GM18505 (cell line): ENCODE results near the gene NAPB.
A peak's percentile ranks its signal among the peaks of the same experiment; 100 is the strongest.

Experiments
- ATAC-seq: cut with Tn5 transposase; IDR thresholded peaks from one replicate; pipeline ENCODE4 v1.9.1; 2021; ENCODE audit not compliant: unreplicated experiment
- POLR2A ChIP-seq: IDR thresholded peaks from 4 replicates; pipeline ENCODE4 v1.6.1; 2011; ENCODE audit warnings: borderline replicate concordance; ENCODE audit not compliant: insufficient read depth, insufficient read length; ENCODE audit errors: extremely low read depth

NAPB gene

DNA sequence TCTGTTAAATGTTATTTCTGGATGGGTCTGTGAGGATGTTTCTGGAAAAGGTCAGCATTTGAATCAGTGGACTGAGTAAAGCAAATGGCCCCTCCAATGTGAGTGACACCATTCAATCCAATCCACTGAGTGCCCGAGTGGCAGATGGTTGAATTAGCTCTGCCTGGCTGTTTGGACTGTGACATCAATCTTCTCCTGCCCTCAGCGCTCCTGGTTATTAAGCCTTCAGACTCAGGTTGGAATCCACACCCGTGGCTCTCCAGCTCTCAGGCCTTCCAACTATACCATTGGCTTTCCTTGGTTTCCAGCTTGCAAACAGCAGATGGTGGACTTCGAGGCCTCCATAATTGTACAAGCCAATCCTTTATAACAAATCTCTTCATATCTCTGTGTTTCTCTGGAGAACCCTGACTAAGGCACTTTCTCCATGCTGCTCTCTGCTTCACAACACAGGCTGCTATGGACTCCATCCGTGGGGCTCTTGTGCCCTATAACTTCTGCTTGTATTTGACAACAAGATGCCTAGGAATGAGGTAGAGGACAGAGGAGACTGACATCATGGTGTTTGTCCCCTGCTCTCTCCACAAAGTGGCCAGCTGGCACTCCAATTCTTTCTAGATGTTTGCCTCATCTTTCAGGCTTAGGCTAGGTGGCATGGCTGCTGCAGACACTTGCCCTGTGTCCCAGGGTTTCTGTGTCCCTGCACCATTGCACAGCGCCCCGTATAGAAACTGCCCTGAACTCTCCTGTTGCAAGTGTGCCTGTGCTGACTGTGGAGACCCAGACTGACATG is 13.4 kb upstream of the NAPB start:
- no peak for ATAC-seq
- TF ChIP-seq POLR2A = no peak

DNA sequence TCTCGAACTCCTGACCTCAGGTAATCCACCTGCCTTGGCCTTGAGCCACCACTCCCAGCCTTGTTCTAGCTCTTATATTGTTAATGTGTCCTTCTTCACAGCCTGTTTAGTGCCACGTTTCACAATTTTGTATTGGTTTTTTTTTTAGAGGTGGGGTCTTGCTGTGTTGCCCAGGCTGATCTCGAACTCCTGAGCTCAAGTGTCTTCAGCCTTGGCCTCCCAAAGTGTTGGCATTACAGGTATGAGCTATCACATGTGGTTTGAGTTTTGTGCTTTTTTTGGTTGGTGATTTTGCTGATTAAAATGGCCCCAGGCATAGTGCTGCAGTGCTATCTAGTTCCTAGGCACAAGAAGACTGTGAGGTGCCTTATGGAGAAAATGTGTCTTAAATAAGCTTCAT is 12.3 kb upstream of the NAPB start:
- TF ChIP-seq POLR2A = no peak
- ATAC-seq = no peak

DNA sequence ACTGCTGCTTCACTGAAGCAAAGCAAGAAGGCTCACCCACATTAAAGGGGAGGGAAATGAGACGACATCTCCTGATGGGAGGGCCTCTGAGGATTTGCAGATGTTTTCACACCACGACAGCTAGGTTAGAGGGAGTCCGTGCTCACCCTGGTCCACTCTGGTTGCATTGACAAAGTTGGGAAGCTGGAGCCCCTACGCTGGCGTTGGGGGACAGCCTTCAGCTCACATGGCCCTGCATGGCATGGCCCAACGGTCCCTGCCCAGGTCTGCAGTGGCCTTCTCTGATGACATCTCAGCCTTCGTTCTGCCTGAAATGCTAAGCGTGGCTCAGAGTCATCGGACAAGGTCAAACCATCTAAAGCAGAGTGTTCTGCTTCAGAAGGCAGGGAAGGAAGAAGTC is 3.8 kb upstream of the NAPB start:
- ATAC-seq = no peak
- TF ChIP-seq POLR2A = no peak

DNA sequence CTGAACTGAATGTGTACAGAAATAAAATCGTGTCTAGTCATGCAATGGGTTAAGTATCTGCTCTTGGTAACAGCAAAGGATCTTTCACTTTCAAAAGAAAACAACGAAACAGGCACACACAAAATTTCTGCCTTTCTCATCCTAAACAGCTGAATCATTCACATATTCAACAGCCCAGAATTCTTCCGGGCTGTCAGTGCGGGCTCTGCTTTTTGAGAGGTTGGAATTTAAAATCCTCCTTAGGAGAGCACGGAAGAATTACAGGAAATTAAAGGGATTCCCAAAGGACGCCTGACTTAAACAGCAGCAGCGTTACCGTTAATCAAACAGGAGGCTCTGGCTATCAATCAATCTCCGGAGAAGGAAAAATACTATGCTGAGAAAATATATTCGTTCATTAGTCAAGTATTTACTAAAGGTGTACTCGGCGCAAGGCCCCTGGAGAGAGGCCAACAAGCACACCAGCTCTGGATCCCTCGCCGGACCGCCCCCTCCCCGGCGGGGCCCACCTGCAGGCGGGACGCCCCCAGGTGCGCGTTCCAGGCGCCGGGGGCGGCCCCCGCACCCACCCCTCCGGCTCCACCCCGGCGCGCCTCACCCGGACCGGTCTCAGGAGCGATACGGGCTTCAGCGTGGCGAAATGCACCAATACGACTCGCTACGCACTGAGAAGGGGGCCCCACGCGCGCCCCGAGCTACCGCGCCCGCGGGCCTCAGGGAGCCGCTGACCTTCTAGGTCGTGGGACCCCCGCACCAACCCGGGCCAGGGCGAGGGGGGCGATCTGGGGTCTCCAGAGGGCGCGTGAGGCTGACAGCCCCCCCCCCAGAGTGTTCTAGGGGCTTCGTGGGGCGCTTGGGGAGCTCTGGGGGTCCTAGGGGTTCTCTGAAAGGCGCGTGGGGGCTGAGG is 1.0 kb downstream of the NAPB start:
- TF ChIP-seq POLR2A = peak; percentile 28
- peak; percentile 28 for ATAC-seq

DNA sequence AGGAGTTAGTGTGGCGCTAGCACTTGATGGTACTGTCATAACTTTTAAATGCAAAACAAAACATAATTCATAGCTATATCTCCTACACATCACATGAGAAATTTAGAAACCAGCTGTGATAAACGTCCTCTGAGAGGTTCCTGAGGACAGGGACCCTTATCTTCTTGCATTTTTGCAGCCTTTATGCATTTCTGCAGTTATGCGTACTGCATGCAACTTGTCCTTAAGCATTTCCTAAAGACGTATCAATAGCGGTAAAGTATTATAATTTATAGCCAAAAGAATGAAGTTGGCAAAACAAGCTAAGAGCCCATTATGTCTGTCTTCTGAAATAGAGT is 1.7 kb downstream of the NAPB start:
- no peak for TF ChIP-seq POLR2A
- ATAC-seq = no peak

DNA sequence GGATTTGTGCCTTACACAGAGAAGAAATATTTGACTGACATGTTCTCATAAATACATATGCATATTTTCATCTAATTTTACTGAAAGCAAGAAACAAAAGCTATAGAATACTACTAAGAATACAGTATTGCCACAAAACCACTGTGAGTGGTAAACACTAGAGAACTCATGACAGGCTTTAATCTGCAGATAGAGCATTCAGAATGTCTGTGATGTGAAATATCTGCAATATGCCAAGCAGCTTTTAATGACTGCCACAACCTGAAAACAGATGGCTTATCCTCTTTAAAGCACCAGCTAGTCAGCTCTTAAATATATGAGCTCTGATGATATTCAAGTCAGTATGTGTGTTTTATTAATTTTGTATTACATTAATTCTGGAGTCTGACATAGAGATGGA is 3.4 kb downstream of the NAPB start:
- TF ChIP-seq POLR2A = no peak
- ATAC-seq = no peak

DNA sequence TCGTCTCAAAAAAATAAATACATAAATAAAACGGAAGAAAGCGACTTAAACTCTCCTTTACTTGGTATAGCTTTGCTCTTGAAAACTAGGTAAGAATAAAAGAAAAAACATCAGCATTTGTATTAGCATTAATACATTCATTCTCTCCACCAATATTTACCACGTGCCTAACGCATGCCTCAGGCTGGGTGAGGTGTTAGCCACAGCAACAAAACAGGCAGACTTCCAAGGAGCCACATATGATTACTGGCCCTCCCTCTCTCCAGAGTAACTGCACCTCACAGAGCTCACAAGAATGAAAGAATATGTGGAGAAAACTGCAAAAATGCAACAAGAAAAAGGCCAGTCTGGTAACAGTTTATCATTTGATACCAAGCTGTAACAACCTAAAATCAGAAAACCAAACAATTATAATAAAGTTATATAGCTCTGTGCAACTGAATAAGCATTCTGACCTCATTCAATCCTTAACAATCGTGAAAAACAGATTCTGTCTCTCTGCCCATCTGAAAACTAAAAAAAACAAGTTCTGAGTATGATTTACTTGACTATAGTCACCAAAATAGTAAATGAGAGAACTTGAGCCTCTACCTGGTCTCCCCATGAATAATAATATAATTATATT is 5.2 kb downstream of the NAPB start:
- TF ChIP-seq POLR2A = no peak
- ATAC-seq = no peak

DNA sequence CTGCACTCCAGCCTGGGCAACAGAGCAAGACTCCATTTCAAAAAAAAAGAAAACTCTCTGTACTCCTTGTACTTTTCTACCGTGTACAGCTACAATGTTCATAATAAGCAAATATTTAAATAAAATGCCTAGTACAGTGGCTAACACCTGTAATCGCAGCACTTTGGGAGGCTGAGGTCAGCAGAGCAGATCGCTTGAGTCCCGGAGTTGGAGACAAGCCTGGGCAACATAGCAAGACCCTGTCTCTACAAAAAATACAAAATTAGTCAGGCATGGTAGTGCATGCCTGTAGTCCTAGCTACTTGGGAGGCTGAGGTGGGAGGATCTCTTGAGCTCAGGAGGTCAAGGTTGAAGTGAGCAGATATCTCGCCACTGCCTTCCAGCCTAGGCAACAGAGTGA is 5.7 kb downstream of the NAPB start:
- no peak for ATAC-seq
- TF ChIP-seq POLR2A = no peak

DNA sequence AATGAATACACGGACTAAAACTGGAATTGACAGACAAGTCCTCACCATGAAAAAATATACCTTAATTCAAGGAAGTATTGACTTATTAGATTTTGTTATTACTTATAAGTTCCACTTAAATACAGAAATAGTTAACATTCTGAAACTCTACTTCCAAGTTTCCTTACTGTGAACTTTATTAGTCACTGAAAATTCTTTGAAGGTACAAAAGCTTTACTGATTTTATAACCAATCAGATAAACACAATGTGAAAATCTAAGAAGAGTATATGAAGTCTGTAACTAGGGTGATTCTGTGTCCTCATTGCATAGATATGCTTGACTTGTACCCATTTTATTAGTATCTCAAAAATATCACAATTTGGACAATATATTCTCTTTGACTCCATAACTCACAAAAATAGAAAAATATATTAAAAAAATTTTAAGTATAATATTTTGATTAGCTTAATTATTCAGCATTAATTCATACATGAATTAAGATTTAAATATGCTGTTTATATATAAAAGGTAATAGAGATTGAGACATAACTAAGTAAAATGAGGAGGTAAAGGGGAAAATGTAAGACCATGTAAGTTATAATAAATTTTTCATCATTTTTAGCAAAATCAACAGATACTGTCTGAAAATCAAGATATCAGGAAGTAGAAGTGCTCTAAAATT is 6.6 kb downstream of the NAPB start:
- ATAC-seq = no peak
- no peak for TF ChIP-seq POLR2A

DNA sequence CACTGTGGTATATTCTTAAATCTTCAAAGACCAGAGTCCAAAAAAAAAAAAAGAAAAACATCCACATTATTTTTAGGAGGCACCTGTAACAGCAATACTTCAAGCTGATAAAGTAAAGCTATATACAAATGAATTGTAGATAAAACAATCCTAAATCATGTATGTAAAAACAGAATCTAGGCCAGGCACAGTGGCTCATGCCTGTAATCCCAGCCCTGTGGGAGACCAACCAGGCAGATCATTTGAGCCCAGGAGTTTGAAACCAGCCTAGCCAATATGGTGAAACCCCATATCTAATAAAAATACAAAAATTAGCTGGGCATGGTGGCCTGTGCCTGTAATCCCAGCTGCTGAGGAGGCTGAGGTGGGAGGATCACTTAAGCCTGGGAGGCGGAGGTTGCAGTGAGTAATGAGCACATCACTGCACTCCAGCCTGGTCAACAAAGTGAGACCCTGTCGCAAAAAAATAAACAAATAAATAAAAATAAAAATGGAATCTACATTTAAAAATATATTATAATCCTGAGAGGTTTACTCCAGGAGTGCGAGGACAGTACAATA is 7.3 kb downstream of the NAPB start:
- ATAC-seq = no peak

DNA sequence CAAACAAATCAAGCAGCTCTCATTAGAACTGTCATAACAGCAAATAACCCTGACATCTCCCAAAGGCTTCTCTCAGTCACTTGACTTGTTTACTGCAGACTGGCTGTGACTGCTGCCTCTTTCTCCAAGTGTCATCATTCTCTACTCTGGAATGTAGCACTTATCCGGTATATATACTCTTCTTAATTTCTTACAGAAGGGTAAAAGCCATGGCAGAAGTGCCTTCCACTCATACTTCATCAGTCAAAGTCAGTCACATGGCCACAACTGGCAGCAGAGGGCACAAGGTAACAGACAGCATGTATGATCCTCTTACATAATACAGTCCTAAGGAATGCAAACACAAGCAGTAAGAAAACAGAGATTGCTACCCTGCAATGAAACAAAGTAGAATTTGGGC is 9.3 kb downstream of the NAPB start:
- TF ChIP-seq POLR2A = no peak
- no peak for ATAC-seq

More for the DNA sequence above, 7.3 kb downstream of the NAPB start:
- no peak for TF ChIP-seq POLR2A

DNA sequence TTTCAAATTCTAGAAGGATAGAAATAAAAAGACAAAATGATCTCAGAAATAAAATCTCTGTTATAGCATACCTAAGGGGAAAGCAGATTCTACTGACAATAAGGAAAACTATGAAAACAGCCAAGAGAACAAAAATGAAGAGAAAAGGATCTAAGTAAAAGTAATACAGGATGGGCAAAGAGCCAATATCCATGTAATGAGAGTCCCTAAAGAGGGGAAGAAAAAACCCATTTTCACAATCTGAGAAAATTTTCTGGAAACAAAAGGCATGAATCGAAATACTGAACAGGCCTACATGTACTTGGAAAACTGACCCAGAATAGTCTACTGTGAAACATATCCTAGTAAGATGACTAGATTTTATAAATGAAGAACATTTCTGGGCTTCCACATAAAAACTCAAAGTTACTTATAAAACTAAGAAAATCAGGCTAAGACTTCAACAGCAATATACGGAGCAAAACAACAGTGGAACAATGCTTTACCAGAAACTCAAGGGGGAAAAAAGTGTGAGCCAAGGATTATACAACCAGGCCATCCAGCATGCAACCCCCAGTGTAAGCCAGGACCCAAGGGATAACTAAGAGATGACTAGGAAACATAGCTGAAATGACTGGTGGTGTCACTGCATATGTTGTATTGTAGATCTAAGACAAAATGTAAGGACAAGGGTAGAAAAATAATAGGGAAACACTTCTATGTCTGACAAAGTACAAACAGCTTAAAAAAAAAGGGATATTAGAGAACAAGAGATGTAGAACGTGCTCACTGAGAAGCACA is 10.2 kb downstream of the NAPB start:
- TF ChIP-seq POLR2A = no peak
- ATAC-seq = no peak
